Loucy (cell line): ENCODE measurements around the gene SLC26A9.

Experiments used
- H2AFZ ChIP-seq: fragments of 200-600 bp; sonication (generic); 2 replicates; pipeline ENCODE4 v1.6.0; 2016; ENCODE audit warnings: antibody characterized with exemption, mild to moderate bottlenecking, low read length, moderate library complexity
- H3F3A ChIP-seq: fragments of 200-600 bp; 2 replicates; pipeline ENCODE4 v1.6.0; 2016; ENCODE audit warnings: antibody characterized with exemption, low read depth, mild to moderate bottlenecking
- H3K27me3 ChIP-seq: fragments of 200-600 bp; sonication (generic); 2 replicates; pipeline ENCODE4 v1.6.1; 2014; ENCODE audit warnings: low read length, mild to moderate bottlenecking; ENCODE audit not compliant: insufficient read depth, poor library complexity, severe bottlenecking
- H3K36me3 ChIP-seq: fragments of 200-600 bp; sonication (generic); 2 replicates; pipeline ENCODE4 v1.6.1; 2016; ENCODE audit warnings: low read length; ENCODE audit not compliant: insufficient read depth
- H3K4me1 ChIP-seq: fragments of 200-600 bp; sonication (generic); 2 replicates; pipeline ENCODE4 v1.5.1; 2014; ENCODE audit warnings: low read length, mild to moderate bottlenecking; ENCODE audit not compliant: insufficient read depth, poor library complexity, severe bottlenecking
- H3K4me2 ChIP-seq: fragments of 200-600 bp; sonication (generic); 2 replicates; pipeline ENCODE4 v1.6.0; 2014; ENCODE audit warnings: antibody characterized with exemption, low read length, low read depth, mild to moderate bottlenecking; ENCODE audit not compliant: poor library complexity, severe bottlenecking
- H3K4me3 ChIP-seq: fragments of 200-600 bp; sonication (generic); 2 replicates; pipeline ENCODE4 v1.5.1; 2014; ENCODE audit warnings: low read length, mild to moderate bottlenecking, mixed read lengths; ENCODE audit not compliant: poor library complexity, severe bottlenecking
- H3K79me2 ChIP-seq: fragments of 200-600 bp; sonication (generic); 2 replicates; pipeline ENCODE4 v1.6.1; 2014; ENCODE audit warnings: low read length; ENCODE audit not compliant: insufficient read depth
- H3K9ac ChIP-seq: fragments of 200-600 bp; sonication (generic); 2 replicates; pipeline ENCODE4 v1.6.0; 2014; ENCODE audit warnings: mild to moderate bottlenecking, low read depth, low read length, moderate library complexity; ENCODE audit not compliant: poor library complexity, severe bottlenecking
- H3K9me2 ChIP-seq: fragments of 200-600 bp; sonication (generic); replicated peaks from 2 replicates; pipeline ENCODE4 v1.6.1; 2016; ENCODE audit warnings: low read depth, low read length, mixed read lengths
- H3K9me3 ChIP-seq: fragments of 200-600 bp; sonication (generic); 2 replicates; pipeline ENCODE4 v1.6.1; 2014; ENCODE audit warnings: mild to moderate bottlenecking, antibody characterized with exemption, low read length, low read depth; ENCODE audit not compliant: insufficient read depth
- H4K20me1 ChIP-seq: fragments of 200-600 bp; sonication (generic); 2 replicates; pipeline ENCODE4 v1.6.0; 2014; ENCODE audit warnings: antibody characterized with exemption, low read length, mild to moderate bottlenecking; ENCODE audit not compliant: insufficient read depth, poor library complexity, severe bottlenecking
- EZH2phosphoT487 ChIP-seq: fragments of 200-600 bp; IDR thresholded peaks from 2 replicates; pipeline ENCODE4 v1.6.1; 2018; ENCODE audit warnings: antibody characterized with exemption, mild to moderate bottlenecking, moderate library complexity, borderline replicate concordance
- TF ChIP-seq, protein P1 (sequence below): fragments of 200-600 bp; sonication (generic); conservative IDR thresholded peaks from 2 replicates; pipeline ENCODE4 v1.5.1; 2014; ENCODE audit warnings: mild to moderate bottlenecking, antibody characterized with exemption, low read length

The SLC26A9 gene

DNA sequence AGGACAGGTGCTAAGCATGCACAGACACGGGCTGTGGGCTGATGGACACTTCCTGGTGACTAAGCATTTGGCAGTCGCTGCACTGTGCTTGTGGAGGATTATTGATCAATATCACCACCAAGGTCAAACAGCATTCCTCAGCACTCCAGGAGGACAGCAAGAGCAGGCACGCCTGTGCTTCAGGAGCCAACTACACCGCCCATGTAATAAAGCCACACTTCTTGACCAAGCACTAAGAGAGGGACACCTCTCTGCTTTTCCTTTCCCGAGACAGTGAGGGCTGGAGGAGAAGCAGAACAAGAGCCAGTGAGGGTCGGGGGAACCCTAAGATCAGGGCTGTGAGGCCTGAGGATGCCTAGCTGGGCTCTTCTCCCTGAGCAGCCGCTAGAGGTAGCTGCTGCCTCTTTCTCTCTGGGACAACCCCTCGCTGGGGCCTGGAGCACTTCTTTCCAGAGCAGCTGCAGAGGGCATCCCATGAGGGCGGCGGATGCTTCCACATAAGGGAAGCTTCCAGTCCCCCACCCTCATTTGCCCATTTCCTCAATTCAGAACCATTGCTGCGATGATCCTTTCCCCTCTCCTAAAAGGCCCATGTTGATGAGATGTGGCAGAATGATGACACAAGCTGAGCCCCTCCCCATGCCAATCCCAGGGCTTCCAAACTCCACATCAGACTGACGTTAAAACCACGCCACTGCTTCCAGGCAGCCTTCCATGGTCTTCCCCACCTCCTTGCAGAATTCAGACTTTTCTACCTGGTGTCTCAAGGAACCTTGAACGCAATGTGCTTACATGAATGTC, 40.9 kb upstream of the SLC26A9 start:
- H3K27me3 ChIP-seq: no peaks in the 10 kb centered on the region
- H3K36me3 ChIP-seq: no peaks in the 10 kb centered on the region
- no peaks in the 10 kb centered on the region for H3K9me2 ChIP-seq
- H3K4me3 ChIP-seq: no peak overlapping the region
- H2AFZ ChIP-seq: no peak overlapping the region
- H3K79me2 ChIP-seq: no peaks in the 10 kb centered on the region
- no peaks in the 10 kb centered on the region for H3F3A ChIP-seq
- H4K20me1 ChIP-seq: no peaks in the 10 kb centered on the region
- H3K4me2 ChIP-seq: no peak overlapping the region
- TF ChIP-seq, protein P1, sequence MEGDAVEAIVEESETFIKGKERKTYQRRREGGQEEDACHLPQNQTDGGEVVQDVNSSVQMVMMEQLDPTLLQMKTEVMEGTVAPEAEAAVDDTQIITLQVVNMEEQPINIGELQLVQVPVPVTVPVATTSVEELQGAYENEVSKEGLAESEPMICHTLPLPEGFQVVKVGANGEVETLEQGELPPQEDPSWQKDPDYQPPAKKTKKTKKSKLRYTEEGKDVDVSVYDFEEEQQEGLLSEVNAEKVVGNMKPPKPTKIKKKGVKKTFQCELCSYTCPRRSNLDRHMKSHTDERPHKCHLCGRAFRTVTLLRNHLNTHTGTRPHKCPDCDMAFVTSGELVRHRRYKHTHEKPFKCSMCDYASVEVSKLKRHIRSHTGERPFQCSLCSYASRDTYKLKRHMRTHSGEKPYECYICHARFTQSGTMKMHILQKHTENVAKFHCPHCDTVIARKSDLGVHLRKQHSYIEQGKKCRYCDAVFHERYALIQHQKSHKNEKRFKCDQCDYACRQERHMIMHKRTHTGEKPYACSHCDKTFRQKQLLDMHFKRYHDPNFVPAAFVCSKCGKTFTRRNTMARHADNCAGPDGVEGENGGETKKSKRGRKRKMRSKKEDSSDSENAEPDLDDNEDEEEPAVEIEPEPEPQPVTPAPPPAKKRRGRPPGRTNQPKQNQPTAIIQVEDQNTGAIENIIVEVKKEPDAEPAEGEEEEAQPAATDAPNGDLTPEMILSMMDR: peak; percentile 77
- TF ChIP-seq EZH2phosphoT487: no peak
- H3K9me3 ChIP-seq: no peaks in the 10 kb centered on the region
- peaks cover 1% of the 10 kb centered on the region for H3K4me1 ChIP-seq
- no peak overlapping the region for H3K9ac ChIP-seq

DNA sequence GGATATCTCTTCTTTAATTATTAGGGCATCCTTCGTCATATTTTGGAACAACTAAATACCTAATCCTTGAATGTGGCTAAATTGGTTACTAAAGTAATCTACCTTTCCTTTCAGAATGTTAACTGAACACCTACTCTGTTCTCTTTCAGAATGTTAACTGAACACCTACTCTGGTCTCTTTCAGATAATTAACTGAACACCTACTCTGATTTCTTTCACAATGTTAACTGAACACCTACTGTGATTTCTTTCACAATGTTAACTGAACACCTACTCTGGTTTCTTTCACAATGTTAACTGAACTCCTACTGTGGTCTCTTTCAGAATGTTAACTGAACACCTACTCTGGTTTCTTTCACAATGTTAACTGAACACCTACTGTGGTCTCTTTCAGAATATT, 38.0 kb upstream of the SLC26A9 start:
- Histone ChIP-seq H3K4me3 (no peak overlapping the region), H3K36me3 (no peaks in the 10 kb centered on the region), H3K9me3 (no peaks in the 10 kb centered on the region), H3K9ac (no peak overlapping the region), H2AFZ (no peak overlapping the region), H3K27me3 (no peaks in the 10 kb centered on the region), H4K20me1 (no peaks in the 10 kb centered on the region), H3K9me2 (no peaks in the 10 kb centered on the region), H3K79me2 (no peaks in the 10 kb centered on the region), H3F3A (no peaks in the 10 kb centered on the region), H3K4me1 (no peaks in the 10 kb centered on the region), H3K4me2 (no peak overlapping the region)
- TF ChIP-seq, protein P1: no peak
- no peak for TF ChIP-seq EZH2phosphoT487

DNA sequence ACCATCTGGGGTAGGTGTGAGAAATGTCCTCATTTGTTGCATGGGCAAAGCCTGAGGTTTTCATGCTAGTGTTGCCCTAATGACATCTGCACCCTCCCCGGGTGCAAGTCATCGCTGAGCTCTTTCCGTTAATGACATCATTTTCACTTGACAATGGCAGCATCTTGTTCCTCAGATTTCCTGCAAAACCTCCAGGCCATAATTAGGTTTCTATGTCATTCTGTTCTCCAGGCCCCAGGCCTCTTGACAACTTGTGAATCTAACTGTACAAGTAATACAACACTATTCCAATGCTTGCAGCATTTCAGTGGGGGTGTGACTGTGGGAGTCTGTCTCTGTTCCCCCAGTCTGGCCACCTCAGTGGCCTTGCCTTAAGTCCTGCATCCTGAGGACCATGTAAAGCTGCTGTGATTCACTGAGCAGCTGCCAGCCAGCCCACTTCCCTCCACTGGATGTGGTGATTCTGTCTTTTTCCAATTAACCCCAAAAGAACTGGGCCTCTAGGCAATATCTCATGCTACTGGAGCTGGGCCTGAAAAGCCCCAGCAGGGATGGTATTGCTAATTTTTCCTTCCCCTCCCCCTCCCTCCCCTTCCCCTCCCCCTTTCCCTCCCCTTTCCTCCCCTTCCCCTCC, 37.1 kb upstream of the SLC26A9 start:
- H3K4me1 ChIP-seq: no peaks in the 10 kb centered on the region

More for the DNA sequence above, 37.1 kb upstream of the SLC26A9 start:
- Histone ChIP-seq H4K20me1 (no peaks in the 10 kb centered on the region), H3K4me3 (no peak overlapping the region), H3K27me3 (no peaks in the 10 kb centered on the region), H3K9ac (no peak overlapping the region), H3K36me3 (no peaks in the 10 kb centered on the region), H3K4me2 (no peak overlapping the region), H2AFZ (no peak overlapping the region), H3K79me2 (no peaks in the 10 kb centered on the region), H3F3A (no peaks in the 10 kb centered on the region), H3K9me3 (no peaks in the 10 kb centered on the region), H3K9me2 (no peaks in the 10 kb centered on the region)
- TF ChIP-seq, protein P1: no peak
- TF ChIP-seq EZH2phosphoT487: no peak
